Panc1 (cell line): ENCODE measurements around the gene UTY. TPM values are rescaled to one million over a fixed set of nuclear protein-coding genes. Genes with fewer than 3 reads are reported as not detected.

Experiments used
- ATAC-seq: fragments of 200-7000 bp; cut with Tn5 transposase; 2 replicates; pipeline ENCODE4 v1.9.1; 2020; ENCODE audit warnings: mild to moderate bottlenecking, moderate library complexity
- BruUV-seq: library from RNA; stranded (reverse); fragments of 400-500 nt; replicated peaks from 2 replicates; lab custom pipeline; 2021; lab: Mats Ljungman, UMichigan
- CTCF ChIA-PET: fragments of 300-600 bp; sonication (Branson Sonifier 250); formaldehyde crosslinking; loops from one replicate; lab custom pipeline; 2022; ENCODE audit warnings: antibody characterized with exemption; lab: Charles Lee
- POLR2A ChIA-PET: fragments of 300-600 bp; sonication (Branson Sonifier 250); formaldehyde crosslinking; loops from one replicate; lab custom pipeline; 2022; ENCODE audit warnings: antibody characterized with exemption; lab: Charles Lee
- DNase-seq: peaks from one replicate; pipeline ENCODE4 v3.0.0-alpha.2; 2010; ENCODE audit warnings: low read depth, low spot score
- H3K27ac ChIP-seq: 2 replicates; pipeline ENCODE4 v1.5.1; 2011; ENCODE audit warnings: mild to moderate bottlenecking, low read length, inconsistent platforms
- H3K27me3 ChIP-seq: fragments of 200-500 bp; sonication (Bioruptor generic); 2 replicates; pipeline ENCODE4 v1.6.0; 2014; ENCODE audit warnings: low read length, inconsistent platforms; ENCODE audit not compliant: control insufficient read depth, insufficient read depth
- H3K36me3 ChIP-seq: fragments of 200-500 bp; sonication (Bioruptor generic); 2 replicates; pipeline ENCODE4 v1.5.1; 2014; ENCODE audit warnings: inconsistent platforms, mild to moderate bottlenecking, low read length, moderate library complexity; ENCODE audit not compliant: control insufficient read depth, insufficient read depth
- H3K4me1 ChIP-seq: 2 replicates; pipeline ENCODE4 v1.5.1; 2011; ENCODE audit warnings: inconsistent platforms, mild to moderate bottlenecking, low read length, moderate library complexity; ENCODE audit not compliant: control insufficient read depth, insufficient read depth
- H3K4me3 ChIP-seq, 2 experiments: 2 replicates each; pipeline ENCODE4 v1.5.1; 2011 to 2012; ENCODE audit warnings: low read depth in 2 of 2, low read length in 2 of 2, mild to moderate bottlenecking in 2 of 2, inconsistent platforms in 1 of 2, moderate library complexity in 1 of 2
- H3K9me3 ChIP-seq: fragments of 200-500 bp; sonication (Bioruptor generic); 2 replicates; pipeline ENCODE4 v1.5.1; 2014; ENCODE audit warnings: low read depth, mild to moderate bottlenecking, inconsistent platforms, low read length, moderate library complexity; ENCODE audit not compliant: control insufficient read depth, insufficient read depth
- CTCF ChIP-seq: fragments of 450-650 bp; IDR thresholded peaks from 2 replicates; pipeline ENCODE4 v1.5.1; 2017; ENCODE audit warnings: mild to moderate bottlenecking
- POLR2AphosphoS5 ChIP-seq: IDR thresholded peaks from 2 replicates; pipeline ENCODE4 v1.6.1; 2012; ENCODE audit warnings: mild to moderate bottlenecking, low read depth, low read length, moderate library complexity
- REST ChIP-seq, 2 experiments: IDR thresholded peaks; 2 replicates each; pipeline ENCODE4 v1.6.1; 2011 to 2012; ENCODE audit warnings: low read depth in 2 of 2, control low read depth in 1 of 2, low read length in 1 of 2, mild to moderate bottlenecking in 1 of 2, moderate library complexity in 1 of 2; ENCODE audit not compliant: insufficient read depth in 1 of 2
- SIN3A ChIP-seq: IDR thresholded peaks from 2 replicates; pipeline ENCODE4 v1.6.1; 2012; ENCODE audit warnings: low read depth, mild to moderate bottlenecking, low read length, moderate library complexity, borderline replicate concordance; ENCODE audit not compliant: insufficient read depth
- TCF7L2 ChIP-seq: IDR thresholded peaks from 2 replicates; pipeline ENCODE4 v1.6.1; 2011; ENCODE audit warnings: mild to moderate bottlenecking, low read depth, low read length, inconsistent platforms
- in situ Hi-C: cut with HindIII; loops from 2 replicates; pipeline ENCODE4 v1.10.0; 2016; ENCODE audit warnings: low sequenced_read_pairs, low pct_unique_long_range_greater_than_20kb
- intact Hi-C: fragments of 100-400 bp; cut with micrococcal nuclease; formaldehyde crosslinking; loops from one replicate; pipeline ENCODE4 v1.10.0; 2022; ENCODE audit not compliant: unreplicated experiment
- total RNA-seq: library from RNA; stranded (reverse); gene quantifications from one replicate; pipeline ENCODE4 v1.2.1, GENCODE V29; 2021; ENCODE audit not compliant: unreplicated experiment

UTY gene
- total RNA-seq, 1 experiment from 2014 or later = 0.10 TPM

GRCh38 chrY:13440811-13441210 is 39.0 kb downstream of the UTY start:
- no peaks in the 10 kb centered on the region for H3K9me3 ChIP-seq
- ATAC-seq (no peak), DNase-seq (no peak)
- H3K27me3 ChIP-seq = no peaks in the 10 kb centered on the region
- H3K4me3 ChIP-seq = no peak overlapping the region
- H3K36me3 ChIP-seq = no peaks in the 10 kb centered on the region
- ChIA-PET CTCF (no interaction called here), POLR2A (no interaction called here)
- no peak for TF ChIP-seq TCF7L2
- intact Hi-C loops (no loop called here), in situ Hi-C loops (no loop called here)
- no peaks in the 10 kb centered on the region for H3K4me1 ChIP-seq
- no TSS peak for BruUV-seq
- no peak overlapping the region for H3K27ac ChIP-seq

GRCh38 chrY:13435968-13436937 is 43.6 kb downstream of the UTY start:
- intact Hi-C loops = no loop called here
- Histone ChIP-seq H3K27me3 (no peaks in the 10 kb centered on the region), H3K9me3 (no peaks in the 10 kb centered on the region), H3K4me3 (no peak overlapping the region), H3K36me3 (no peaks in the 10 kb centered on the region), H3K27ac (no peak overlapping the region), H3K4me1 (no peaks in the 10 kb centered on the region)
- no peak for TF ChIP-seq REST (IDR thresholded peaks at IDR 0.05; ENCODE audit: insufficient read depth in 1 of 2, low read depth in 2 of 2, low read length in 1 of 2)
- no peak for TF ChIP-seq TCF7L2
- TF ChIP-seq CTCF = no peak
- TF ChIP-seq SIN3A = no peak
- no peak for TF ChIP-seq POLR2AphosphoS5
- no peak for ATAC-seq
- no TSS peak for BruUV-seq
- in situ Hi-C loops = no loop called here
- no peak for DNase-seq
- POLR2A ChIA-PET = no interaction called here
- CTCF ChIA-PET = no interaction called here
